CD4-positive, alpha-beta T cell (primary cell): ENCODE data around the gene CXXC5. TPM values are rescaled to one million over a fixed set of nuclear protein-coding genes. Genes with fewer than 3 reads are reported as not detected.

ENCODE experiments used
- ATAC-seq: fragments of 200-7000 bp; cut with Tn5 transposase; one replicate; pipeline ENCODE4 v1.10.0; 2022; ENCODE audit warnings: mild to moderate bottlenecking; ENCODE audit not compliant: poor library complexity
- CTCF ChIA-PET: fragments of 350-600 bp; sonication (Branson Sonifier 250); formaldehyde crosslinking; loops from one replicate; lab custom pipeline; 2021; ENCODE audit warnings: antibody characterized with exemption, inconsistent platforms; lab: Charles Lee
- POLR2A ChIA-PET: fragments of 350-600 bp; sonication (Branson Sonifier 250); formaldehyde crosslinking; loops from one replicate; lab custom pipeline; 2021; ENCODE audit warnings: antibody characterized with exemption, inconsistent platforms; lab: Charles Lee
- DNase-seq, 14 experiments: peaks; one replicate each; pipeline ENCODE4 v3.0.0-alpha.2; 2013 to 2020; ENCODE audit warnings: mixed read lengths in 2 of 14
- H3K27ac ChIP-seq, 2 donors: one replicate each; pipeline versions ENCODE4 v1.5.1 to v1.7.0; 2013; ENCODE audit warnings: low read length in 2 of 2, low read depth in 1 of 2, mild to moderate bottlenecking in 1 of 2
- H3K27me3 ChIP-seq, 2 experiments: 1 replicate in 1 of 2; 2 replicates in 1 of 2; pipeline versions ENCODE4 v1.6.1 to v1.7.0; 2013; ENCODE audit warnings: low read length in 2 of 2, control low read depth in 1 of 2, mild to moderate bottlenecking in 1 of 2, moderate library complexity in 1 of 2; ENCODE audit not compliant: insufficient read depth in 2 of 2, control insufficient read depth in 1 of 2
- H3K36me3 ChIP-seq: one replicate; pipeline ENCODE4 v1.6.1; 2013; ENCODE audit warnings: low read length, control low read depth; ENCODE audit not compliant: insufficient read depth
- H3K4me1 ChIP-seq: one replicate; pipeline ENCODE4 v1.6.1; 2013; ENCODE audit warnings: low read length, control low read depth; ENCODE audit not compliant: insufficient read depth
- H3K4me3 ChIP-seq: one replicate; pipeline ENCODE4 v1.5.1; 2013; ENCODE audit warnings: mild to moderate bottlenecking, low read length, moderate library complexity
- H3K9me3 ChIP-seq, 2 experiments: 1 replicate in 1 of 2; 2 replicates in 1 of 2; pipeline versions ENCODE4 v1.6.1 to v1.7.0; 2013; ENCODE audit warnings: low read length in 2 of 2, mild to moderate bottlenecking in 2 of 2, control low read depth in 1 of 2, moderate library complexity in 1 of 2; ENCODE audit not compliant: control insufficient read depth in 1 of 2, insufficient read depth in 1 of 2
- H3K27ac Mint-ChIP-seq: one replicate; pipeline ENCODE4 v1.8.0; 2020; ENCODE audit warnings: mixed read lengths
- H3K27me3 Mint-ChIP-seq: one replicate; pipeline ENCODE4 v1.8.0; 2021; ENCODE audit warnings: mixed read lengths
- H3K36me3 Mint-ChIP-seq: one replicate; pipeline ENCODE4 v1.8.0; 2021; ENCODE audit warnings: low read depth, mixed read lengths
- H3K4me1 Mint-ChIP-seq: one replicate; pipeline ENCODE4 v1.8.0; 2021; ENCODE audit warnings: low read depth, mixed read lengths
- H3K4me3 Mint-ChIP-seq: one replicate; pipeline ENCODE4 v1.8.0; 2020; ENCODE audit warnings: mild to moderate bottlenecking, mixed read lengths
- H3K9me3 Mint-ChIP-seq: one replicate; pipeline ENCODE4 v1.8.0; 2020; ENCODE audit warnings: mixed read lengths
- intact Hi-C, 2 experiments: fragments of 100-400 bp; cut with DNase I in 1 of 2; cut with micrococcal nuclease in 1 of 2; formaldehyde crosslinking; loops; one replicate each; pipeline versions ENCODE4 v1.15.1 to v1.9.0; 2023 to 2025; cut with DNase I, micrococcal nuclease
- total RNA-seq, 174 experiments: library from RNA in 2 of 174; stranded (reverse) in 2 of 174; gene quantifications; one replicate each; pipeline ENCODE4 v1.2.3 and lab custom pipeline; 2021 to 2026
- TF ChIP-seq, protein P1 (sequence below): fragments of 200-600 bp; IDR thresholded peaks from one replicate; pipeline ENCODE4 v1.8.0; 2022; ENCODE audit warnings: antibody characterized with exemption, mild to moderate bottlenecking

CXXC5 gene
- total RNA-seq, 2 experiments from 2014 or later, result 1.9 to 2.7 TPM

DNA sequence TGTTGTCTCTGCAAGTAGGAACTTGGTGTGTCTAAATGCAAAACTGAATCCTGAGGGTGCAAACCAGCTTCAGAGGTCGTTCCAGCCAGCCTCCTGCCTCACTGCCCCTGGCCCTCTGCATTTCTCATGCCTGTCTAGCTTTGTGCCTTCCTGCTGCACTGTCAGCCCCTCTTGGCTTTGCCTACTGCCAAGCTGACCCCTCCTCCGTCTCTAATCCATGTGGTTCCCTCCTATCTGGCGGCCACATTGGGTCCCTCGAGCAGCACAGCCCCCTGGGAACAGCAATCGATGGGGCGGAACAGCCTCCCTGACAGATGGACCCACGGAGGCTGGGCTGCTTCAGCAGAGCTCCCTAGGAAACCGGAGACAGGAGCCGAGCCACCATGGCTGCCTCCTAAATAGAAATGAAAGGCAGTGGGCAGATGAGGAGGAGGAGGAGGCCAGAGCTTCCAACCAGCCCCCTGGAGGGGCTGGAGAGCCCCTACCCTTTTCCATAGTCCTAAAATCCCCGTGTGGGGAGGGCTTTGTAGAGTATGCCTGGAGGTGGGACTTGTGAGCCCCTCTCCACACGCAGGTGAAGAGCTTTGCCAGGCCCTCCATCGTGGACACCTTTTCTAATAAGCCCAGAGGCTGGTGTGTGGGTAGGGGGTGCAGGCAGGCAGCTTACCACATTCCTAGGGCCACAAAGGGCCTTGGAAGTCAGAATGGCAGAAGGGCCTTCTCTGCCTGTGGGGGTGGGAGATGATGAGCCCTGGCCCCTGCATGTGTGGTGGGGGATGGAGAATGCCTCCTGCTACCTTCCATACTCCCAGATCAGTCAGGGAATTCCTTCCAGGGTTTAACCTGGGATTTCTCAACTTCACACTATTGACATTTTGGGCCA is 9.2 kb upstream of the CXXC5 start:
- Mint-ChIP-seq H3K27me3 (no peaks in the 10 kb centered on the region), H3K36me3 (no peaks in the 10 kb centered on the region), H3K27ac (no peak overlapping the region), H3K4me3 (peak overlapping the region; percentile 60), H3K9me3 (no peaks in the 10 kb centered on the region), H3K4me1 (peaks cover 43% of the 10 kb centered on the region)
- no peak overlapping the region for H3K27ac ChIP-seq
- no peaks in the 10 kb centered on the region for H3K9me3 ChIP-seq
- peaks cover 2% of the 10 kb centered on the region for H3K36me3 ChIP-seq
- H3K4me3 ChIP-seq, result no peak overlapping the region
- CTCF ChIA-PET, result interaction anchor here (1.2 to 2.1 kb wide), 2 partner anchors 51 to 127 kb away, joined by 6 to 7 read pairs; no protein-coding TSS in a partner anchor
- POLR2A ChIA-PET, result interaction anchor here (0.7 to 2.4 kb wide), 7 partner anchors 10 to 473 kb away, joined by 3 to 13 read pairs (median 3); partner anchors contain the start of genes CXXC5 and SPATA24
- no peaks in the 10 kb centered on the region for H3K27me3 ChIP-seq
- intact Hi-C loops, result loop anchor here in 1 of 2 experiments (5.0 to 10.0 kb wide), 4 partner anchors 64 to 206 kb away; no protein-coding TSS in a partner anchor
- TF ChIP-seq, protein P1, sequence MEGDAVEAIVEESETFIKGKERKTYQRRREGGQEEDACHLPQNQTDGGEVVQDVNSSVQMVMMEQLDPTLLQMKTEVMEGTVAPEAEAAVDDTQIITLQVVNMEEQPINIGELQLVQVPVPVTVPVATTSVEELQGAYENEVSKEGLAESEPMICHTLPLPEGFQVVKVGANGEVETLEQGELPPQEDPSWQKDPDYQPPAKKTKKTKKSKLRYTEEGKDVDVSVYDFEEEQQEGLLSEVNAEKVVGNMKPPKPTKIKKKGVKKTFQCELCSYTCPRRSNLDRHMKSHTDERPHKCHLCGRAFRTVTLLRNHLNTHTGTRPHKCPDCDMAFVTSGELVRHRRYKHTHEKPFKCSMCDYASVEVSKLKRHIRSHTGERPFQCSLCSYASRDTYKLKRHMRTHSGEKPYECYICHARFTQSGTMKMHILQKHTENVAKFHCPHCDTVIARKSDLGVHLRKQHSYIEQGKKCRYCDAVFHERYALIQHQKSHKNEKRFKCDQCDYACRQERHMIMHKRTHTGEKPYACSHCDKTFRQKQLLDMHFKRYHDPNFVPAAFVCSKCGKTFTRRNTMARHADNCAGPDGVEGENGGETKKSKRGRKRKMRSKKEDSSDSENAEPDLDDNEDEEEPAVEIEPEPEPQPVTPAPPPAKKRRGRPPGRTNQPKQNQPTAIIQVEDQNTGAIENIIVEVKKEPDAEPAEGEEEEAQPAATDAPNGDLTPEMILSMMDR, result no peak
- H3K4me1 ChIP-seq, result peaks cover 45% of the 10 kb centered on the region
- DNase-seq, result peak in 2 of 14 experiments; percentile 0 to 30
- no peak for ATAC-seq

DNA sequence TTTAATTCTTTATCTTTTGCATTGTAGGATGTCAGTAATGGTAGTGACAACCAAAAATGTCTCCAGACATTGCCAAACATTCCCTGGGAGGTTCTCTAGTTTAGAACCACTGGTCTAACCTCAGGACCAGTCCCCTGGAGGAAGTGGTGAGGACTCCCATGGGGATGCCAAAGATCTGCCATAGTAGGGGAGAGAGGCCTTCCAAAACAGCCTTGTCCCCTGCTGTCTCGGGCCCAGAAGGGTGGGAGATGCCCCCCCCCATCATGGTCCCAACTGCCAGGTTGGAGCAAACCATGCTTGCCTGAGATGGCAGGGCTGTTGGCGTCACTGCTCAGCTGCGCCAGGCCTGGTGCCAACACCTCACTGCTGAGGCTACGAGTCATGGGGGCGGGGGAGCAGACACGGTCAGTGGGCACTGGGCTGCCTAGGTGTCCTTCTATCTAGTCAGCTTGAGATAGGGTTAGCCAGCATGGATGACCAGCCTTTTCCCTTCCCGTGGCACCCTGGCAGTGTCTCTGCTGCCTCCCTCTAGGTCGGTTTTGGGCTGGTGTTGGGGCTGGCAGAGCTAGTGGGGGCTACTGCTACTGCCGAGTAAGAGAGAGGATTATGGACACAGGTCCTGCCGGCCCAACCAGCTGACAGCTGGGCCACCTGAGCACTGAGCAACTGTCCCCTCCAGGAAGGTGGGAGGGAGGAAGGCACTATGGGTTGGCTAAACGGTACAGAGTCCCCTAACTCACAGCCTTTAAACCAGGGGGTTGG is 8.3 kb upstream of the CXXC5 start:
- Histone ChIP-seq H3K4me3 (no peak overlapping the region), H3K27me3 (no peaks in the 10 kb centered on the region), H3K4me1 (peaks cover 39% of the 10 kb centered on the region), H3K27ac (no peak overlapping the region), H3K9me3 (no peaks in the 10 kb centered on the region), H3K36me3 (peaks cover 2% of the 10 kb centered on the region)
- no peaks in the 10 kb centered on the region for H3K27me3 Mint-ChIP-seq
- H3K4me3 Mint-ChIP-seq, result no peak overlapping the region
- TF ChIP-seq, protein P1, result no peak
- intact Hi-C loops, result loop anchor here in 1 of 2 experiments (5.0 to 10.0 kb wide), 4 partner anchors 65 to 205 kb away; no protein-coding TSS in a partner anchor
- peaks cover 39% of the 10 kb centered on the region for H3K4me1 Mint-ChIP-seq
- H3K9me3 Mint-ChIP-seq, result no peaks in the 10 kb centered on the region
- peak in 2 of 14 experiments; percentile 0 to 33 for DNase-seq
- no peak overlapping the region for H3K27ac Mint-ChIP-seq
- no peaks in the 10 kb centered on the region for H3K36me3 Mint-ChIP-seq
- no peak for ATAC-seq
- POLR2A ChIA-PET, result interaction anchor here (2.4 kb wide), 1 partner anchor 9 kb away, joined by 13 read pairs; the partner anchor contains the start of gene CXXC5
- CTCF ChIA-PET, result interaction anchor here (2.1 kb wide), 1 partner anchor 50 kb away, joined by 6 read pairs; no protein-coding TSS in a partner anchor

DNA sequence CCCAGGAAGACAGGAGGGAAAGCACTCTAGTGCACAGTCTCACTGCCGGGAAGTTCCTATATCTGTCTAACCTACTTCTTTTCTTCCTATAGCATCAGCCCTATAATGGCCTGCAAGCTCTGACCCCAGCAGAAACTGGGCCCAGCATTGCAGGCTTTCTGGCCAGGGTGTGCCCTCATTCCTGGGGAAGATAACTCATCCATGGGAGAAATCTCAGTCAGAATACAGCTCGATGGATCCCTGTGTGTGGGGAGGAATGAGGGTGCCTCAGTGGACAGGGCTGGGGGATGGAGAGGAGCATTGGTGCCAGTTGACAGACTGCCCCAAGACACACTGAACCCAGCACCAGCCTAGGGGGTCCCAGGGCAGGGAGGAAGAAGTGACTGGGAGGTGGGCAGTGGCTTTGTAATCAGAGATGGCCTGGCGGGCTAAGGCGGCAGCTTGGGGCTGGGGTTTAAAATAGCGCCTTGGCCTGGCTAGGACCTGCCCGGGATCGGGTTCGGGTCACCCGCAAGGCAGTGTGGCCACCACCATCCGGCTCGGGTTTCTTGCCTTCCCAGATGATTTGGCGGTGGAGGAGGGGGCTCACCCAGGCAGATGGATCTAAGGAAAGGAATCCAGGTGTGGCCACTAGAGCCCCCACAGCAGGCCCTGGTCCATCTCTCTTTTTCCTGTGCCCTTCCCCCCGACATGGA is 7.6 kb upstream of the CXXC5 start:
- Mint-ChIP-seq H3K4me1 (peaks cover 31% of the 10 kb centered on the region), H3K36me3 (no peaks in the 10 kb centered on the region), H3K9me3 (no peaks in the 10 kb centered on the region), H3K27me3 (no peaks in the 10 kb centered on the region), H3K27ac (no peak overlapping the region), H3K4me3 (no peak overlapping the region)
- H3K4me3 ChIP-seq, result no peak overlapping the region
- peaks cover 2% of the 10 kb centered on the region for H3K36me3 ChIP-seq
- H3K27ac ChIP-seq, result no peak overlapping the region
- H3K27me3 ChIP-seq, result no peaks in the 10 kb centered on the region
- TF ChIP-seq, protein P1, result no peak
- no peak for ATAC-seq
- no peaks in the 10 kb centered on the region for H3K9me3 ChIP-seq
- H3K4me1 ChIP-seq, result peaks cover 32% of the 10 kb centered on the region
- intact Hi-C loops, result no loop called here
- peak in 2 of 14 experiments; percentile 1 to 25 for DNase-seq
- POLR2A ChIA-PET, result interaction anchor here (2.4 kb wide), 1 partner anchor 8 kb away, joined by 13 read pairs; the partner anchor contains the start of gene CXXC5
- CTCF ChIA-PET, result no interaction called here
